Measurements from ENCODE around the gene ZBTB32. TPM values are rescaled to one million over a fixed set of nuclear protein-coding genes. Genes with fewer than 3 reads are reported as not detected.
A peak's percentile ranks its signal among the peaks of the same experiment; 100 is the strongest.
"Not testable (repeated sequence)": the region's sequence is repeated elsewhere in the genome, so short reads cannot be mapped to it uniquely, and the experiment has no call there.

Gene ZBTB32
- not detected in 2 replicates for total RNA-seq

GRCh38 chr19:35704218-35704617, at the start of gene ZBTB32:
ZBTB32 (plus strand) TSS chr19:35704558; CDS start chr19:35714627, 10,069 bp downstream.
- peak; percentile 80 to 83 for DNase-seq (ENCODE audit: low read depth in 2 of 2)

GRCh38 chr19:35654828-35655227, 49.5 kb upstream of the ZBTB32 start:
- DNase-seq (ENCODE audit: low read depth in 2 of 2) = not testable (repeated sequence)

GRCh38 chr19:35655600-35655999, 48.8 kb upstream of the ZBTB32 start:
- DNase-seq (ENCODE audit: low read depth in 2 of 2) = no peak

GRCh38 chr19:35656700-35657099, 47.7 kb upstream of the ZBTB32 start:
- no peak for DNase-seq (ENCODE audit: low read depth in 2 of 2)

- no peak for DNase-seq (ENCODE audit: low read depth in 2 of 2)
Observed at GRCh38 chr19:35657904-35658700, 46.3 kb upstream of the ZBTB32 start.

- DNase-seq (ENCODE audit: low read depth in 2 of 2) = no peak
Observed at GRCh38 chr19:35661995-35662340, 42.4 kb upstream of the ZBTB32 start.

GRCh38 chr19:35663981-35664380, 40.4 kb upstream of the ZBTB32 start:
- DNase-seq (ENCODE audit: low read depth in 2 of 2) = no peak

- no peak for DNase-seq (ENCODE audit: low read depth in 2 of 2)
Observed at GRCh38 chr19:35665157-35665556, 39.2 kb upstream of the ZBTB32 start.

GRCh38 chr19:35665604-35666003, 38.8 kb upstream of the ZBTB32 start:
- DNase-seq (ENCODE audit: low read depth in 2 of 2) = no peak

- DNase-seq (ENCODE audit: low read depth in 2 of 2) = no peak
Observed at GRCh38 chr19:35666251-35666913, 38.0 kb upstream of the ZBTB32 start, which contains the start of gene UPK1A. UPK1A (plus strand) TSS chr19:35666517; CDS start chr19:35666813, 296 bp downstream.

- no peak for DNase-seq (ENCODE audit: low read depth in 2 of 2)
Observed at GRCh38 chr19:35669566-35669965, 34.8 kb upstream of the ZBTB32 start.

- no peak for DNase-seq (ENCODE audit: low read depth in 2 of 2)
Observed at GRCh38 chr19:35669974-35670373, 34.4 kb upstream of the ZBTB32 start.

GRCh38 chr19:35670686-35671085, 33.7 kb upstream of the ZBTB32 start:
- no peak for DNase-seq (ENCODE audit: low read depth in 2 of 2)

GRCh38 chr19:35671818-35672217, 32.5 kb upstream of the ZBTB32 start:
- DNase-seq (ENCODE audit: low read depth in 2 of 2) = no peak

- DNase-seq (ENCODE audit: low read depth in 2 of 2) = peak; percentile 28 to 41
Observed at GRCh38 chr19:35673121-35673804, 31.1 kb upstream of the ZBTB32 start.

- DNase-seq (ENCODE audit: low read depth in 2 of 2) = no peak
Observed at GRCh38 chr19:35675589-35676140, 28.7 kb upstream of the ZBTB32 start.

GRCh38 chr19:35689836-35690235, 14.5 kb upstream of the ZBTB32 start:
- no peak for DNase-seq (ENCODE audit: low read depth in 2 of 2)

GRCh38 chr19:35691106-35691505, 13.3 kb upstream of the ZBTB32 start:
- DNase-seq (ENCODE audit: low read depth in 2 of 2) = not testable (repeated sequence)

GRCh38 chr19:35692010-35692409, 12.3 kb upstream of the ZBTB32 start:
- DNase-seq (ENCODE audit: low read depth in 2 of 2) = no peak

GRCh38 chr19:35693422-35693821, 10.9 kb upstream of the ZBTB32 start:
- DNase-seq (ENCODE audit: low read depth in 2 of 2) = no peak

GRCh38 chr19:35693835-35694599, 10.3 kb upstream of the ZBTB32 start:
- DNase-seq (ENCODE audit: low read depth in 2 of 2) = peak; percentile 84 to 89

Data from lung microvascular endothelial cell (primary cell).